Measurements from ENCODE around the gene HDAC4.

Gene HDAC4

GRCh38 chr2:239304533-239305221 is 96.1 kb downstream of the HDAC4 start:
- Histone ChIP-seq H3K36me3 (replicated peaks; ENCODE audit: insufficient read depth, low read length) (no peaks in the 10 kb centered on the region), H3K4me2 (ENCODE audit: low read depth, low read length) (no peak overlapping the region), H3K4me1 (ENCODE audit: low read length) (no peaks in the 10 kb centered on the region), H3F3A (ENCODE audit: insufficient read depth, low read length) (no peaks in the 10 kb centered on the region), H3K9me3 (replicated peaks; ENCODE audit: insufficient read depth, low read length) (no peaks in the 10 kb centered on the region), H3K9ac (ENCODE audit: low read length) (no peak overlapping the region), H3K27ac (ENCODE audit: low read length) (no peak overlapping the region), H3K27me3 (replicated peaks; ENCODE audit: insufficient read depth, low read length) (no peaks in the 10 kb centered on the region), H3K9me2 (replicated peaks; ENCODE audit: insufficient read depth, low read length) (no peaks in the 10 kb centered on the region), H3K79me2 (ENCODE audit: low read length) (peaks cover 82% of the 10 kb centered on the region), H4K20me1 (ENCODE audit: insufficient read depth, low read length) (no peaks in the 10 kb centered on the region), H2AFZ (ENCODE audit: low read length) (no peak overlapping the region), H3K4me3 (ENCODE audit: low read length) (no peak overlapping the region)
- no peak for DNase-seq
- TF ChIP-seq EZH2 (optimal IDR thresholded peaks at IDR 0.05; ENCODE audit: low read depth, low read length) (no peak), CTCF (IDR thresholded peaks at IDR 0.05; ENCODE audit: low read length) (no peak), EZH2phosphoT487 (IDR thresholded peaks at IDR 0.05; ENCODE audit: low read length) (no peak)

- Histone ChIP-seq H3K27me3 (replicated peaks; ENCODE audit: insufficient read depth, low read length) (no peaks in the 10 kb centered on the region), H3K9ac (ENCODE audit: low read length) (no peak overlapping the region), H4K20me1 (ENCODE audit: insufficient read depth, low read length) (no peaks in the 10 kb centered on the region), H3K36me3 (replicated peaks; ENCODE audit: insufficient read depth, low read length) (no peaks in the 10 kb centered on the region), H3K4me1 (ENCODE audit: low read length) (no peaks in the 10 kb centered on the region), H3K4me3 (ENCODE audit: low read length) (no peak overlapping the region), H3K9me2 (replicated peaks; ENCODE audit: insufficient read depth, low read length) (no peaks in the 10 kb centered on the region), H3K27ac (ENCODE audit: low read length) (no peak overlapping the region), H3F3A (ENCODE audit: insufficient read depth, low read length) (no peaks in the 10 kb centered on the region), H3K9me3 (replicated peaks; ENCODE audit: insufficient read depth, low read length) (no peaks in the 10 kb centered on the region), H3K79me2 (ENCODE audit: low read length) (peaks cover 82% of the 10 kb centered on the region), H3K4me2 (ENCODE audit: low read depth, low read length) (no peak overlapping the region), H2AFZ (ENCODE audit: low read length) (no peak overlapping the region)
- TF ChIP-seq CTCF (IDR thresholded peaks at IDR 0.05; ENCODE audit: low read length) (no peak), EZH2phosphoT487 (IDR thresholded peaks at IDR 0.05; ENCODE audit: low read length) (no peak), EZH2 (optimal IDR thresholded peaks at IDR 0.05; ENCODE audit: low read depth, low read length) (no peak)
- DNase-seq: no peak
Observed at GRCh38 chr2:239303711-239304532, 96.9 kb downstream of the HDAC4 start.

- no peaks in the 10 kb centered on the region for H3K9me2 ChIP-seq (replicated peaks; ENCODE audit: insufficient read depth, low read length)
- H2AFZ ChIP-seq (ENCODE audit: low read length): no peak overlapping the region
- H3K4me2 ChIP-seq (ENCODE audit: low read depth, low read length): no peak overlapping the region
- TF ChIP-seq EZH2 (optimal IDR thresholded peaks at IDR 0.05; ENCODE audit: low read depth, low read length) (no peak), CTCF (IDR thresholded peaks at IDR 0.05; ENCODE audit: low read length) (no peak), EZH2phosphoT487 (IDR thresholded peaks at IDR 0.05; ENCODE audit: low read length) (no peak)
- no peaks in the 10 kb centered on the region for H3F3A ChIP-seq (ENCODE audit: insufficient read depth, low read length)
- H3K4me1 ChIP-seq (ENCODE audit: low read length): no peaks in the 10 kb centered on the region
- no peak overlapping the region for H3K4me3 ChIP-seq (ENCODE audit: low read length)
- H3K27ac ChIP-seq (ENCODE audit: low read length): no peak overlapping the region
- H3K9ac ChIP-seq (ENCODE audit: low read length): no peak overlapping the region
- H3K9me3 ChIP-seq (replicated peaks; ENCODE audit: insufficient read depth, low read length): no peaks in the 10 kb centered on the region
- no peaks in the 10 kb centered on the region for H3K36me3 ChIP-seq (replicated peaks; ENCODE audit: insufficient read depth, low read length)
- no peak for DNase-seq
- H4K20me1 ChIP-seq (ENCODE audit: insufficient read depth, low read length): no peaks in the 10 kb centered on the region
- peaks cover 80% of the 10 kb centered on the region for H3K79me2 ChIP-seq (ENCODE audit: low read length)
- no peaks in the 10 kb centered on the region for H3K27me3 ChIP-seq (replicated peaks; ENCODE audit: insufficient read depth, low read length)
Observed at GRCh38 chr2:239302808-239303557, 97.8 kb downstream of the HDAC4 start.
